SK-N-SH (cell line): ENCODE results near the gene CEP55. TPM values are rescaled to one million over a fixed set of nuclear protein-coding genes. Genes with fewer than 3 reads are reported as not detected.

Experiments used
- CTCF ChIA-PET: fragments of 300-600, 350-600 bp; formaldehyde crosslinking; extraction: SDS; loops from one replicate; lab custom pipeline; 2021; lab: Yijun Ruan, JAX
- POLR2A ChIA-PET: fragments of 350-600 bp; sonication (Branson Sonifier 250); formaldehyde crosslinking; extraction: SDS; loops from one replicate; lab custom pipeline; 2020; ENCODE audit warnings: antibody characterized with exemption, inconsistent platforms; lab: Yijun Ruan, JAX
- DNase-seq: peaks from one replicate; pipeline ENCODE4 v3.0.0; 2012
- H2AFZ ChIP-seq: fragments of 200-600 bp; sonication (generic); 2 replicates; pipeline ENCODE4 v1.8.1; 2016; ENCODE audit warnings: antibody characterized with exemption, mild to moderate bottlenecking, low read depth
- H3F3A ChIP-seq: fragments of 200-600 bp; sonication (generic); replicated peaks from 2 replicates; pipeline ENCODE3; 2016; ENCODE audit warnings: antibody characterized with exemption, mild to moderate bottlenecking; ENCODE audit not compliant: insufficient read depth
- H3K27ac ChIP-seq, 2 experiments: fragments of 200-500 bp in 1 of 2; fragments of 200-600 bp in 1 of 2; sonication (Bioruptor generic) in 1 of 2; sonication (generic), shearing (Covaris generic) in 1 of 2; 2 replicates each; pipeline versions ENCODE4 v1.5.1 to v1.6.1; 2014 to 2016; ENCODE audit warnings: low read depth in 2 of 2, inconsistent platforms in 1 of 2, low read length in 1 of 2, mild to moderate bottlenecking in 1 of 2, mixed read lengths in 1 of 2
- H3K27me3 ChIP-seq: fragments of 200-600 bp; sonication (generic), shearing (Covaris generic); 2 replicates; pipeline ENCODE4 v1.6.1; 2016; ENCODE audit warnings: mixed run types; ENCODE audit not compliant: insufficient read depth
- H3K36me3 ChIP-seq, 2 experiments: fragments of 200-500 bp in 1 of 2; fragments of 200-600 bp in 1 of 2; sonication (Bioruptor generic) in 1 of 2; sonication (generic) in 1 of 2; replicated peaks in 1 of 2; 2 replicates each; pipeline versions ENCODE3 to v1.5.1; 2014 to 2016; ENCODE audit warnings: low read length in 1 of 2, mild to moderate bottlenecking in 1 of 2; ENCODE audit not compliant: insufficient read depth in 2 of 2, control insufficient read depth in 1 of 2
- H3K4me1 ChIP-seq, 2 experiments: fragments of 200-500 bp in 1 of 2; fragments of 200-600 bp in 1 of 2; sonication (Bioruptor generic) in 1 of 2; sonication (generic), shearing (Covaris generic) in 1 of 2; 2 replicates each; pipeline versions ENCODE4 v1.5.1 to v1.6.1; 2014 to 2016; ENCODE audit warnings: low read depth in 1 of 2, low read length in 1 of 2, mixed run types in 1 of 2; ENCODE audit not compliant: insufficient read depth in 2 of 2, control insufficient read depth in 1 of 2
- H3K4me2 ChIP-seq: fragments of 200-600 bp; sonication (generic), shearing (Covaris generic); 2 replicates; pipeline ENCODE4 v1.6.1; 2017; ENCODE audit warnings: mixed run types
- H3K4me3 ChIP-seq, 2 experiments: fragments of 200-500 bp in 1 of 2; fragments of 200-600 bp in 1 of 2; sonication (Bioruptor generic) in 1 of 2; sonication (generic), shearing (Covaris generic) in 1 of 2; 2 replicates each; pipeline versions ENCODE4 v1.5.1 to v1.8.1; 2014 to 2016; ENCODE audit warnings: low read depth in 2 of 2, inconsistent platforms in 1 of 2, low read length in 1 of 2, mild to moderate bottlenecking in 1 of 2, mixed read lengths in 1 of 2, moderate library complexity in 1 of 2
- H3K79me2 ChIP-seq: fragments of 200-600 bp; sonication (generic); 2 replicates; pipeline ENCODE4 v1.8.1; 2017; ENCODE audit warnings: mild to moderate bottlenecking; ENCODE audit not compliant: insufficient read depth
- H3K9ac ChIP-seq: fragments of 200-600 bp; sonication (generic); 2 replicates; pipeline ENCODE4 v1.6.1; 2017; ENCODE audit warnings: mixed run types
- H3K9me2 ChIP-seq: fragments of 200-600 bp; sonication (generic); 2 replicates; pipeline ENCODE4 v1.6.1; 2017; ENCODE audit warnings: mixed run types
- H3K9me3 ChIP-seq: fragments of 200-600 bp; sonication (generic); 2 replicates; pipeline ENCODE4 v1.6.1; 2017; ENCODE audit warnings: mixed run types, mild to moderate bottlenecking, moderate library complexity
- H4K20me1 ChIP-seq: fragments of 200-600 bp; sonication (generic); 2 replicates; pipeline ENCODE4 v1.6.1; 2017; ENCODE audit warnings: mild to moderate bottlenecking, mixed run types; ENCODE audit not compliant: insufficient read depth
- CTCF ChIP-seq: fragments of 200-600 bp; sonication (generic); IDR thresholded peaks from 2 replicates; pipeline ENCODE4 v1.6.1; 2017; ENCODE audit warnings: antibody characterized with exemption, mild to moderate bottlenecking, moderate library complexity
- FOSL2 ChIP-seq: IDR thresholded peaks from 2 replicates; pipeline ENCODE4 v1.4.0; 2012; ENCODE audit warnings: low read depth, mild to moderate bottlenecking, moderate library complexity, borderline replicate concordance
- FOXJ3 ChIP-seq: sonication (generic); formaldehyde crosslinking; IDR thresholded peaks from 2 replicates; pipeline ENCODE4 v1.5.1; 2020; ENCODE audit warnings: mild to moderate bottlenecking, missing genetic modification reagents
- FOXM1 ChIP-seq: IDR thresholded peaks from 2 replicates; pipeline ENCODE4 v1.4.0; 2012; ENCODE audit warnings: low read depth, mild to moderate bottlenecking
- GABPA ChIP-seq: IDR thresholded peaks from 2 replicates; pipeline ENCODE4 v1.4.0; 2012; ENCODE audit warnings: low read depth, mild to moderate bottlenecking
- MAX ChIP-seq: IDR thresholded peaks from 2 replicates; pipeline ENCODE4 v1.4.0; 2012; ENCODE audit warnings: low read depth
- MEF2A ChIP-seq: IDR thresholded peaks from 2 replicates; pipeline ENCODE4 v1.4.0; 2012; ENCODE audit warnings: low read depth, borderline replicate concordance
- NFIC ChIP-seq: IDR thresholded peaks from 2 replicates; pipeline ENCODE4 v1.4.0; 2012; ENCODE audit warnings: borderline replicate concordance
- NRF1 ChIP-seq: IDR thresholded peaks from 2 replicates; pipeline ENCODE4 v1.6.1; 2012; ENCODE audit warnings: low read depth, mild to moderate bottlenecking, low read length
- PBX3 ChIP-seq: IDR thresholded peaks from 2 replicates; pipeline ENCODE4; 2012
- POLR2AphosphoS5 ChIP-seq: IDR thresholded peaks from 2 replicates; pipeline ENCODE4 v1.6.1; 2012; ENCODE audit warnings: low read depth, low read length
- RAD21 ChIP-seq: IDR thresholded peaks from 2 replicates; pipeline ENCODE4 v1.6.1; 2012; ENCODE audit warnings: mild to moderate bottlenecking, low read length
- REST ChIP-seq: IDR thresholded peaks from 2 replicates; pipeline ENCODE4 v1.6.1; 2012; ENCODE audit warnings: mild to moderate bottlenecking, low read depth, low read length, moderate library complexity
- SIN3A ChIP-seq: IDR thresholded peaks from 2 replicates; pipeline ENCODE4 v1.6.1; 2012; ENCODE audit warnings: low read depth, mild to moderate bottlenecking, low read length, moderate library complexity, borderline replicate concordance
- SMC3 ChIP-seq: IDR thresholded peaks from 2 replicates; pipeline ENCODE4 v1.6.1; 2012; ENCODE audit warnings: low read depth, low read length, improper control_type of control experiment
- TAF1 ChIP-seq: IDR thresholded peaks from 2 replicates; pipeline ENCODE4 v1.6.1; 2012; ENCODE audit warnings: low read depth, mild to moderate bottlenecking, low read length, moderate library complexity, borderline replicate concordance
- TCF12 ChIP-seq: IDR thresholded peaks from 2 replicates; pipeline ENCODE4 v1.4.0; 2012
- USF1 ChIP-seq: IDR thresholded peaks from 2 replicates; pipeline ENCODE4 v1.4.0; 2012; ENCODE audit warnings: low read depth, borderline replicate concordance
- YY1 ChIP-seq: IDR thresholded peaks from 2 replicates; pipeline ENCODE4 v1.4.0; 2012; ENCODE audit warnings: low read depth, mild to moderate bottlenecking
- WGBS: methylation state at CpG from one replicate; pipeline ENCODE4 v1.1.6; 2017; ENCODE audit warnings: low lambda C conversion rate; 5-methylcytosine and 5-hydroxymethylcytosine counted together
- polyA plus RNA-seq, 3 experiments: library from polyadenylated mRNA; depleted of rRNA; stranded (reverse); fragments of >200 nt; gene quantifications; 2 replicates each; pipeline ENCODE4 v1.2.3, GENCODE V29; 2012

Gene CEP55
- polyA plus RNA-seq, 1 of the 3 experiments (the other 2 are of a cell fraction), result 9.8 TPM

GRCh38 chr10:93481637-93482144 lies 14.7 kb upstream of the CEP55 start (continued):
- TF ChIP-seq PBX3, result no peak
- no peak for TF ChIP-seq NFIC
- no peak for TF ChIP-seq FOXM1
- no peak for TF ChIP-seq GABPA
- no peak for TF ChIP-seq SMC3
- no peak for TF ChIP-seq YY1
- no peak for TF ChIP-seq FOXJ3
- TF ChIP-seq NRF1, result no peak

GRCh38 chr10:93482145-93482834 lies 14.1 kb upstream of the CEP55 start, which contains the start of gene MYOF:
TSS of gene MYOF (minus strand) at chr10:93482334. CDS start at chr10:93482194, 140 bp downstream.
- TF ChIP-seq TCF12 (no peak), RAD21 (peak; percentile 91), SMC3 (peak; percentile 86), MEF2A (no peak), MAX (peak; percentile 54; the same call in 1 of the 2 replicates), PBX3 (peak; percentile 10; the same call in 1 of the 2 replicates), TAF1 (peak; percentile 47; the same call in 1 of the 2 replicates), REST (0 out of 2 replicates have a peak, but pooled peaks have one; percentile 15), FOSL2 (no peak), GABPA (no peak), USF1 (no peak), YY1 (no peak), SIN3A (peak; percentile 71; the same call in 1 of the 2 replicates), CTCF (peak; percentile 65), POLR2AphosphoS5 (peak; percentile 55; the same call in 1 of the 2 replicates)
- H3K9ac ChIP-seq, result peak within 1 kb of the TSS; percentile 95
- 2% methylated on average over 27 of the region's 27 CpGs for WGBS
- no peaks in the 10 kb centered on the region for H4K20me1 ChIP-seq
- no peaks in the 10 kb centered on the region for H3K9me3 ChIP-seq
- H3K4me3 ChIP-seq, result peak within 1 kb of the TSS; percentile 59 to 62
- H3K79me2 ChIP-seq, result peaks cover 46% of the 10 kb centered on the region
- ChIA-PET POLR2A (interaction anchor here (1.4 kb wide), 1 partner anchor 106 kb away, joined by 4 read pairs; no protein-coding TSS in a partner anchor), CTCF (interaction anchor here (0.8 to 16.8 kb wide), 50 partner anchors 9 to 633 kb away, joined by 3 to 515 read pairs (median 7); partner anchors contain the start of gene CEP55)
- H3K4me1 ChIP-seq, result no peaks in the 10 kb centered on the region; a peak in 1 of 4 replicates
- peak within 1 kb of the TSS; percentile 78 to 98 for H3K27ac ChIP-seq
- DNase-seq, result peak; percentile 65
- peak within 1 kb of the TSS; percentile 88 for H2AFZ ChIP-seq
- H3K36me3 ChIP-seq, result peaks cover 0 to 3% of the 10 kb centered on the region in 2 experiments
- no peaks in the 10 kb centered on the region for H3K9me2 ChIP-seq
- peaks cover 24% of the 10 kb centered on the region for H3F3A ChIP-seq
- H3K4me2 ChIP-seq, result peak within 1 kb of the TSS; percentile 61
- no peaks in the 10 kb centered on the region for H3K27me3 ChIP-seq
